Measurements from ENCODE around the gene ANXA6. TPM values are rescaled to one million over a fixed set of nuclear protein-coding genes. Genes with fewer than 3 reads are reported as not detected.
A peak's percentile ranks its signal among the peaks of the same experiment; 100 is the strongest.

The ANXA6 gene
- total RNA-seq, 4 donors from 2014 or later, result 91.6 to 164 (median 142) TPM

DNA sequence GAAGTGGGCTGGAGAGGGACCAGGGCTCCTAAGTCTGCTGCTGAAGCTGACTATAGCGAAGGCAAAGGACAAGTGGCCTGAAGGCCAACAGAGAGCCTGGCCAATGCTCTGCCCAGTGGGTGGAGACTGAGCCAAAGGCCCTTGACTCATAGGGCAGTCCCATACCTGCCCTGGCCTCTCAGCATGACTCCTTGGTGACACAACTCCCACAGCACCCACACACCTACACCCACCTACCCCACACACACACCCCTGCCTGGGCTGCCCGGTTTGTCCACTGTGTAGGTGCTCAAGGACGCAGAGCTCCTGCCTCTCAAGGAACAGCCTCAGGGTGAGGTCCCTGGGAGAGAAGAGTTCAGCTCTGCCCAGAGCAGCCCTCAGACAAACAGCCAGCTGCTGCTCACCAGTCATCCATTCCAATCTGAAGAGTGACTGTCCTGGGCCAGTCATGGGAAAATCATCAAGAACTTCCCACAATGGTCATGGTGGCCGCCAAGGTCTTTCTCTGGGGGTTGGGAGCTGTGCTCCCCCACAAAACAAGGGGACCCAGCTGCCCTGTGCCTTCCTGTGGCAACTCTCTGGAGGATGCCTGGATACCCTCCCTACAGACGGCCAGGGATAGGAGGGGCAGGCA lies 81.8 kb downstream of the ANXA6 start:
- in situ Hi-C loops (cut with MboI; ENCODE audit: low sequenced_read_pairs in 4 of 4), result no loop called here
- Histone ChIP-seq H3K9me3 (no peaks in the 10 kb centered on the region), H3K27me3 (no peaks in the 10 kb centered on the region), H3K36me3 (no peaks in the 10 kb centered on the region), H3K4me3 (no peak overlapping the region), H3K27ac (peak overlapping the region; percentile 67 to 100 (median 82)), H3K4me1 (peaks cover 67 to 69% of the 10 kb centered on the region in 2 donors)
- intact Hi-C loops (cut with DNase I; ENCODE audit: low total_unique reads), result no loop called here
- TF ChIP-seq POLR2A (IDR thresholded peaks at IDR 0.05), result no peak
- TF ChIP-seq, protein P1, sequence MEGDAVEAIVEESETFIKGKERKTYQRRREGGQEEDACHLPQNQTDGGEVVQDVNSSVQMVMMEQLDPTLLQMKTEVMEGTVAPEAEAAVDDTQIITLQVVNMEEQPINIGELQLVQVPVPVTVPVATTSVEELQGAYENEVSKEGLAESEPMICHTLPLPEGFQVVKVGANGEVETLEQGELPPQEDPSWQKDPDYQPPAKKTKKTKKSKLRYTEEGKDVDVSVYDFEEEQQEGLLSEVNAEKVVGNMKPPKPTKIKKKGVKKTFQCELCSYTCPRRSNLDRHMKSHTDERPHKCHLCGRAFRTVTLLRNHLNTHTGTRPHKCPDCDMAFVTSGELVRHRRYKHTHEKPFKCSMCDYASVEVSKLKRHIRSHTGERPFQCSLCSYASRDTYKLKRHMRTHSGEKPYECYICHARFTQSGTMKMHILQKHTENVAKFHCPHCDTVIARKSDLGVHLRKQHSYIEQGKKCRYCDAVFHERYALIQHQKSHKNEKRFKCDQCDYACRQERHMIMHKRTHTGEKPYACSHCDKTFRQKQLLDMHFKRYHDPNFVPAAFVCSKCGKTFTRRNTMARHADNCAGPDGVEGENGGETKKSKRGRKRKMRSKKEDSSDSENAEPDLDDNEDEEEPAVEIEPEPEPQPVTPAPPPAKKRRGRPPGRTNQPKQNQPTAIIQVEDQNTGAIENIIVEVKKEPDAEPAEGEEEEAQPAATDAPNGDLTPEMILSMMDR (IDR thresholded peaks at IDR 0.05 in 4 of 5, conservative IDR thresholded peaks at IDR 0.05 in 1 of 5), result no peak
- ATAC-seq (peak; percentile 25 to 45), DNase-seq (peak in 1 of 2 donors; percentile 73)

- in situ Hi-C loops (cut with MboI; ENCODE audit: low sequenced_read_pairs in 4 of 4) (no loop called here), intact Hi-C loops (cut with DNase I; ENCODE audit: low total_unique reads) (no loop called here)
- Histone ChIP-seq H3K4me3 (no peak overlapping the region), H3K36me3 (no peaks in the 10 kb centered on the region), H3K27me3 (no peaks in the 10 kb centered on the region), H3K27ac (peak overlapping the region in 3 of 4 donors; percentile 90 to 94 (median 92)), H3K4me1 (peaks cover 73 to 74% of the 10 kb centered on the region in 2 donors), H3K9me3 (no peaks in the 10 kb centered on the region)
- TF ChIP-seq, protein P1 (IDR thresholded peaks at IDR 0.05 in 4 of 5, conservative IDR thresholded peaks at IDR 0.05 in 1 of 5), result no peak
- TF ChIP-seq POLR2A (IDR thresholded peaks at IDR 0.05), result no peak
- ATAC-seq (no peak), DNase-seq (no peak)
Observed at GRCh38 chr5:151074557-151074956, 83.0 kb downstream of the ANXA6 start.

DNA sequence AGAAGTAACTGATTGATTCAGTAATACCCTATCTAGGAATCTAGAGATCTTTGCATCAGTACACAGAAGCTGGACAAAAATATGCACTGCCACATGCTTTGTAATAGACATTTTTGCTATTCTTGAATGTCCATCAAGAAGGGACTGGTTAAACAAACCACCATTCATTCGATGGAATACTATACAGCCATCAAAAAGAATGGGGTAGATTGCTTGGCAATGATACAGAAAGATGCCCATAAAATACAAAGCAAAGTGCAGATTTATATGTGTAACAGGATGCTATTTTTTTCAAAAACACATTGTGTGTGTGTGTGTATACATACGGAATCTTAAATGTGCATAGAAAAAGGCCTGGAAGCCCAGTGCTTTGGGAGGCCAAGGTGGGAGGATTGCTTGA lies 84.3 kb downstream of the ANXA6 start:
- no peak for TF ChIP-seq POLR2A (IDR thresholded peaks at IDR 0.05)
- TF ChIP-seq, protein P1 (IDR thresholded peaks at IDR 0.05 in 4 of 5, conservative IDR thresholded peaks at IDR 0.05 in 1 of 5), result no peak
- H3K4me1 ChIP-seq, result peaks cover 73 to 74% of the 10 kb centered on the region in 2 donors
- no peak for ATAC-seq
- intact Hi-C loops (cut with DNase I; ENCODE audit: low total_unique reads) (no loop called here), in situ Hi-C loops (cut with MboI; ENCODE audit: low sequenced_read_pairs in 4 of 4) (no loop called here)
- no peaks in the 10 kb centered on the region for H3K36me3 ChIP-seq
- DNase-seq, result no peak
- no peaks in the 10 kb centered on the region for H3K27me3 ChIP-seq
- no peaks in the 10 kb centered on the region for H3K9me3 ChIP-seq
- peak overlapping the region; percentile 90 to 94 (median 92) for H3K27ac ChIP-seq
- H3K4me3 ChIP-seq, result no peak overlapping the region

GRCh38 chr5:151072630-151073025 lies 85.0 kb downstream of the ANXA6 start:
- intact Hi-C loops (cut with DNase I; ENCODE audit: low total_unique reads), result no loop called here

More at GRCh38 chr5:151072630-151073025, 85.0 kb downstream of the ANXA6 start:
- DNase-seq, result no peak
- peak; percentile 45 to 55 for ATAC-seq
- TF ChIP-seq, protein P1 (IDR thresholded peaks at IDR 0.05 in 4 of 5, conservative IDR thresholded peaks at IDR 0.05 in 1 of 5), result no peak
- TF ChIP-seq POLR2A (IDR thresholded peaks at IDR 0.05), result no peak
- Histone ChIP-seq H3K9me3 (no peaks in the 10 kb centered on the region), H3K36me3 (no peaks in the 10 kb centered on the region), H3K4me1 (peaks cover 73 to 74% of the 10 kb centered on the region in 2 donors), H3K4me3 (no peak overlapping the region), H3K27ac (peak overlapping the region; percentile 90 to 94 (median 92)), H3K27me3 (no peaks in the 10 kb centered on the region)
- in situ Hi-C loops (cut with MboI; ENCODE audit: low sequenced_read_pairs in 4 of 4), result no loop called here

Data from gastrocnemius medialis (tissue), 4 donors.